Measurements from ENCODE around the gene C2CD4A. TPM values are rescaled to one million over a fixed set of nuclear protein-coding genes. Genes with fewer than 3 reads are reported as not detected.

The C2CD4A gene
- total RNA-seq, 1 experiment from 2014 or later = 0.11 TPM

GRCh38 chr15:62057341-62057980, 9.3 kb upstream of the C2CD4A start:
- H3K27me3 ChIP-seq (replicated peaks; ENCODE audit: control insufficient read depth, insufficient read depth, low read length) = no peaks in the 10 kb centered on the region
- no peaks in the 10 kb centered on the region for H3K9me3 ChIP-seq
- H3K36me3 ChIP-seq (ENCODE audit: control insufficient read depth, insufficient read depth, low read length) = no peaks in the 10 kb centered on the region
- no peaks in the 10 kb centered on the region for H3K36me3 Mint-ChIP-seq (ENCODE audit: insufficient read depth, unreplicated experiment)
- no peak for DNase-seq
- H3K4me1 ChIP-seq = peaks cover 21% of the 10 kb centered on the region; the same call in 1 of the 2 replicates
- H3K4me1 Mint-ChIP-seq (ENCODE audit: low read depth, unreplicated experiment) = peaks cover 20% of the 10 kb centered on the region
- ChIA-PET POLR2A (no interaction called here), CTCF (no interaction called here)
- no peaks in the 10 kb centered on the region for H3K9me3 Mint-ChIP-seq (ENCODE audit: unreplicated experiment)
- no peak overlapping the region for H3K27ac Mint-ChIP-seq (ENCODE audit: unreplicated experiment)
- TF ChIP-seq CTCF (IDR thresholded peaks at IDR 0.05; ENCODE audit: insufficient read depth in 1 of 2, low read depth in 1 of 2, low read length in 1 of 2, severe bottlenecking in 1 of 2, unreplicated experiment in 1 of 2) = no peak
- BruUV-seq (replicated peaks) = no TSS peak
- no peaks in the 10 kb centered on the region for H3K27me3 Mint-ChIP-seq (ENCODE audit: insufficient read depth, unreplicated experiment)
- no peak overlapping the region for H3K4me3 ChIP-seq (ENCODE audit: low read depth, low read length)
- intact Hi-C loops (cut with micrococcal nuclease; ENCODE audit: unreplicated experiment) = no loop called here
- no peak overlapping the region for H3K4me3 Mint-ChIP-seq (ENCODE audit: unreplicated experiment)

DNA sequence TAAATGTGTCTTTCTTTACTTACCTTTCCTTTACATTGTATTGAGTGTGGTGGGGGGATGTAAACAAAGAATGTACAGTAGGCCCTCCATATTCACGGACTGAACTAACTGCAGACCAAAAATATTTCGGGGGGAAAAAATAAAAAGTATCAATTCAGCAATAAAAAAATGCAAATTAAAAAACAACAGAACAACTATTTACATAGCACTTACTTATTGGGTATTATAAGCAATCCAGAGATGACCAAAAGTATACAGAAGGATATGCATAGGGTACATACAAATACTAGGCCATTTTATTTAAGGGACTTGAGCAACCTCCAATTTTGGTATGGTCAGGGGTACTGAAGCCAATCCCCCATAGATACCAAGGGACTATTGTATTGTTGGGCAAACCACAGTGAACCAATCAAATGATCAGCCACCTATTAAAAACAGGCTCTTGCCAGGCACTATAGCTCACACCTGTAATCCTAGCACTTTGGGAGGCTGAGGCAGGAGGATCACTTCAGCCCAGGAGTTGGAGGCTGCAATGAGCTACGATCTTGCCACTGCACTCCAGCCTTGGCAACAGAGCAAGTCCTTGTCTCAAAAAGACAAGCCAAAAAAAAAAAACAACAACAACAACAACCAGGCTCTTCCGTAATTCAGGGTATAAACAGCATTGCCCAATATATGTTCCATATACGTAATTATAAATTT, 8.3 kb upstream of the C2CD4A start:
- no peaks in the 10 kb centered on the region for H3K9me3 ChIP-seq
- no peak overlapping the region for H3K4me3 ChIP-seq (ENCODE audit: low read depth, low read length)
- no peaks in the 10 kb centered on the region for H3K36me3 ChIP-seq (ENCODE audit: control insufficient read depth, insufficient read depth, low read length)
- BruUV-seq (replicated peaks) = no TSS peak
- no peak for DNase-seq
- ChIA-PET CTCF (no interaction called here), POLR2A (no interaction called here)
- no peak for TF ChIP-seq CTCF (IDR thresholded peaks at IDR 0.05; ENCODE audit: insufficient read depth in 1 of 2, low read depth in 1 of 2, low read length in 1 of 2, severe bottlenecking in 1 of 2, unreplicated experiment in 1 of 2)
- intact Hi-C loops (cut with micrococcal nuclease; ENCODE audit: unreplicated experiment) = no loop called here
- peak overlapping the region; percentile 87 for H3K4me3 Mint-ChIP-seq (ENCODE audit: unreplicated experiment)
- H3K36me3 Mint-ChIP-seq (ENCODE audit: insufficient read depth, unreplicated experiment) = no peaks in the 10 kb centered on the region
- H3K27ac Mint-ChIP-seq (ENCODE audit: unreplicated experiment) = no peak overlapping the region
- no peaks in the 10 kb centered on the region for H3K27me3 ChIP-seq (replicated peaks; ENCODE audit: control insufficient read depth, insufficient read depth, low read length)
- H3K9me3 Mint-ChIP-seq (ENCODE audit: unreplicated experiment) = no peaks in the 10 kb centered on the region
- peaks cover 16% of the 10 kb centered on the region; the same call in 1 of the 2 replicates for H3K4me1 ChIP-seq
- H3K27me3 Mint-ChIP-seq (ENCODE audit: insufficient read depth, unreplicated experiment) = peaks cover under 1% of the 10 kb centered on the region
- H3K4me1 Mint-ChIP-seq (ENCODE audit: low read depth, unreplicated experiment) = peaks cover 20% of the 10 kb centered on the region

GRCh38 chr15:62059108-62059815, 7.5 kb upstream of the C2CD4A start:
- Histone ChIP-seq H3K9me3 (no peaks in the 10 kb centered on the region), H3K36me3 (ENCODE audit: control insufficient read depth, insufficient read depth, low read length) (no peaks in the 10 kb centered on the region), H3K4me1 (peaks cover 9% of the 10 kb centered on the region; the same call in 1 of the 2 replicates), H3K4me3 (ENCODE audit: low read depth, low read length) (peak overlapping the region; percentile 85), H3K27me3 (replicated peaks; ENCODE audit: control insufficient read depth, insufficient read depth, low read length) (no peaks in the 10 kb centered on the region)
- H3K27me3 Mint-ChIP-seq (ENCODE audit: insufficient read depth, unreplicated experiment) = peaks cover 3% of the 10 kb centered on the region
- no peak for DNase-seq
- peak overlapping the region; percentile 87 for H3K4me3 Mint-ChIP-seq (ENCODE audit: unreplicated experiment)
- H3K36me3 Mint-ChIP-seq (ENCODE audit: insufficient read depth, unreplicated experiment) = no peaks in the 10 kb centered on the region
- intact Hi-C loops (cut with micrococcal nuclease; ENCODE audit: unreplicated experiment) = no loop called here
- no peak for TF ChIP-seq CTCF (IDR thresholded peaks at IDR 0.05; ENCODE audit: insufficient read depth in 1 of 2, low read depth in 1 of 2, low read length in 1 of 2, severe bottlenecking in 1 of 2, unreplicated experiment in 1 of 2)
- no peaks in the 10 kb centered on the region for H3K9me3 Mint-ChIP-seq (ENCODE audit: unreplicated experiment)
- peak overlapping the region; percentile 92 for H3K27ac Mint-ChIP-seq (ENCODE audit: unreplicated experiment)
- peaks cover 19% of the 10 kb centered on the region for H3K4me1 Mint-ChIP-seq (ENCODE audit: low read depth, unreplicated experiment)
- POLR2A ChIA-PET = no interaction called here
- CTCF ChIA-PET = no interaction called here
- BruUV-seq (replicated peaks) = TSS peak; percentile 50
